NCI-H2029 treated with DMSO at 0.1 percent for 48 hours (cell line): Measurements from ENCODE around the gene SNED1.

Experiments used
- DNase-seq: peaks from one replicate; lab custom pipeline; 2025; lab: John Stamatoyannopoulos, UW

The SNED1 gene

DNA sequence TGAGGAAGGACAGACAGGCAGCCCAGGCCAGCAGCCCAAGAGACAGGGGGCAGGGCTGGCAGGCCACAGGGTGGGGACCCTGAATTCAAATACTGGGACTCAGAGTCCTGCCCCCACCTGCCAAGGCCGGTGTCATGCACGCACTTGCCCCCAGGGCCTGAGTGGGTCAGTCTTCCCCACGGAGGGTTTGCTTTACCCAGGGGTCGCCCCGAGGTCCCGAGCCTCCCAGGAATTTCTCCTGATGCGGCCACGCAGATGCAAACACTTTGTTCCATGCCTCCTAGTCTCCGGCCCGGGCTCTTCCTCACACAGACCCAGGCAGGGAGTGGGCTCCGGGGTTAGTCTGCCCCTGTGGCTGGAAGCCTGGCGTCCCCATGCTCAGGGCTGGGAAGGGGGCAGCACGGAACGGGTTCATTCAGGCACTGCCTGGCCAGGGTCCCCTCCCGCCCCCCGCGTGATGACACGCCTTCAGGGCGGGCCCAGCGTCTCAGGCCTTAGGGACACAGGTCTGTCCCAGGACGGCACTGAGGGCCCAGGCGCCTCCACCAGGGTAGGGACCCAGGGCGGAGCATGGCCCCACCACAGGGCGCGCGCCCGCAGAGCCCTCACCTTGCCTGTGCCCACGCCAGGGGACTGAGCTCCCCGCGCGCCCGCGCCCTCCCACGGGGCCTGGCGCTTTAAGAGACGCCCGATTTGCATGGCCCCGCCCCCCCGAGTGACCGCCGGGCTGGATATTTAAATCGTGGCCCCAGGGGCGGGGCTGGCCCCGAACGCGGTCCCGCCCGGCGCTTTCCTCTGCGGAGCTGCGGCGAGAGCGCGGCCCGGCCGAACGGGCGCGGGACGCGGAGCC is at the start of gene SNED1:
Gene SNED1 (plus strand): TSS at position 763 of the 850 bp plus-strand sequence. CDS start 220 bp downstream, outside the sequence.
- no peak for DNase-seq

- no peak for DNase-seq
Observed at GRCh38 chr2:240948905-240949790, 49.3 kb upstream of the SNED1 start.

DNA sequence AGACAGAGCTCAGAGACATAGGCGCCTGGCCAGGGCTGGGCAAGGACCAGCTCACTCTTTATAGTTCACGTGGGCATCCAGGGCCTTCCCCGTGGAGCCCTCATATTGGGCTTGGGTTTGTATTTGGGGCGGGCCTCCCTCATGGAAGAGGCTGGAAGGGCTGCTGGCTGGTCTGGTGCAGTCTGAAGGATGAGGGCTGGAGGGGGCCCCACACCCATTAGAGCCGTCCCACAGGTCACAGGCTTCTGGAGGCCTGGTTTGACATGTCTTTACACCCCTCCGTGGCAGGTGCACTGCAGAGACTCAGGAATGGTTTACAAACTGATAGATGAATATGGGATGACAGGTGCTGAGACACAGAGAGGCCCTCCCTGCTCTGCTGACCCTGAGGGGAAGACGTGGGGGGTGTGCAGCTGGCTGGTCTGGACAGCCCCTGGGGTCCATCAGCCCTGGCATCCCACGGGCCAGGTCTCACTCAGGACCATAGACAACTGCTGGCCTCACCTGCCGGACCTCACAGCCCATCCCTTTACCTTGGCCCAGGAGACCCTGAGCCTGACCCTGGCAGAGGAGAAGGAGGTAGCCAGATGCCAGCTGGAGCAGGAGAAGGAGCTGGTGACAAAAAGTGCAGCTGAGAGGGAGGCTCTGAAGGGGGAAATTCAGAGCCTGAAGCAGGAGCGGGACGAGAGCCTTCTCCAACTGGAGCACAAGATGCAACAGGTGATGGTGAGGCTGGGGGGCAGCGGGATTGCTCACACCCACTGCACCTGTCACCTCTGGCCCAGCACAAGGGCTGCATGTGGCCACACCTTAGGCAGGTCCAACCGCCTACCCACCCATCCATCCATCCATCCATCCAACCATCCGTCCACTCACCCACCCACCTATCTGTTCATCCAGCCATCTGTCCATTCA is 48.4 kb upstream of the SNED1 start:
- no peak for DNase-seq

GRCh38 chr2:240951045-240951594 is 47.3 kb upstream of the SNED1 start:
- DNase-seq: no peak

DNA sequence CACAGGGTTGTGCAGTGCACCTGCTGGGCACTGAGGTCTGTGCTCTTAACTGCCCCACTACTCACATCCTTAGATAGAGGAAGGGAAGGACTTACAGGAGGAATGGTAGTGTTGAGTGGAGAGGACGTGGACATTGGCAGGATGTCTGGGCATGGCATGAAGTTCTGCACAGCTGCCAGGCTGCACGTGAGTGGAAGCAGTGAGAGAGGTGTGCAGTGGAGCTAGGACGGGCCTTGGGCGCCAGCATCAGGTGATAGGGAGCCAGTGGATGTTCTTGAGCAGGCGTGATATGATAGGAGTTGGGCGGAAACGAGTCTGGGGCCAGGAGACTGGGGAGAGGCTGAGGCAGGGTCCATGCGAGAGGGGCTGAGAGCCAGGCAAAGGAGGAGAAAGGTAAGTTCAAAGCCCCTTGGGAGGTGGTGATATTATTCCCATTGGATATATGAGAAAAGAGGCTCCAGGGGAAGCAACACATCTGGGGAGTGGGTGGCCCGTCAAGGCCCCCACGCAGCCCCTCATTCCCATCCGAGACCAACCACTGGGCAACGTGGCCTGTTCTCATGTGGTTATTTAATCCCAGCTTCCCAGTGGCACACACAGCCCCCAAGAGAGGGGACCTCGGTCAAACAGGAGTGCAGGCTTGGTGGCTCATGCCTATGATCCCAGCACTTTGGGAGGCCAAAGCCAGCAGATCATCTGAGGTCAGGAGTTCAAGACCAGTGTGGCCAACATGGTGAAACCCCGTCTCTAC is 45.7 kb upstream of the SNED1 start:
- DNase-seq: no peak

- DNase-seq: no peak
Observed at GRCh38 chr2:240953426-240954410, 44.7 kb upstream of the SNED1 start.

DNA sequence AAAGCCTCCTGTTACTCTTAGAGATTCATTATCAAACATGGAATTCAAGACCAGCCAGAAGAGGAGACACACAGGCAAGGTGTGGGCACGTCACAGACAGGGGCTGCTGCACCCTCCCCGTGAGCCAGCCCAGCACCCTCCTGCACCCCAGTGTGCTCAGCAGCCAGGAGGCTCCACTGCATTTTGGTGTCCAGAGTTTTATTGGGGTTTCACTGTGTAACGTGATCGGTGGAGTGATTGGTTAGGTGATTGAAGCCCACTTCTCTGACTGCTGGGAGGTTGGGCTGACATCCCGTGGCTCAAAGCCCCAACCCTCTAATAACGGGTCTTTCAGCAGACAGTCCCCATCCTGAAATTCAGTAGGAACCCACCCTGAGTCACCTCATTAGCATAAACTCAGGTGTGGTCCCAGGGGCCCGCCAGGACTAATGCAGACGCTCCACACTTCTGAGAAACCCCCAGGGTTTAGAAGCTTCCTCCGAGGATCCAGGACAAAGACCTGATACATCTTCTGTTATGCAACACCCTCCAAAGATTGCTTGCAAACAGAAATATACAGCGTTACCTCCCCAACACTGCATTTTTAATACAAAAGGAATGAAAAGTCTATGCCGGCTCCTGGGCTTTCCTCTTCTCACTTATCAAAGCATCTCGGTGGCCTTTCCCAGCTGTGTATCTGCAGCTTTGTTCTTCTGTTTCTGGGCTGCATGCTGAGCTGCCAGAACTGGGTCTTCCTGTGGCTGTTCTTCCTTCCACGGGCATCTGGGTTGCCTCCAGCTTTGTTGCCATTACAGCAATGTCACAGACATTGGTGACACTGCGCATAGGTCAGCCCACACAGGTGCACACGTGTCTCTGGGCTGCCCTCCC is 43.7 kb upstream of the SNED1 start:
- no peak for DNase-seq

DNA sequence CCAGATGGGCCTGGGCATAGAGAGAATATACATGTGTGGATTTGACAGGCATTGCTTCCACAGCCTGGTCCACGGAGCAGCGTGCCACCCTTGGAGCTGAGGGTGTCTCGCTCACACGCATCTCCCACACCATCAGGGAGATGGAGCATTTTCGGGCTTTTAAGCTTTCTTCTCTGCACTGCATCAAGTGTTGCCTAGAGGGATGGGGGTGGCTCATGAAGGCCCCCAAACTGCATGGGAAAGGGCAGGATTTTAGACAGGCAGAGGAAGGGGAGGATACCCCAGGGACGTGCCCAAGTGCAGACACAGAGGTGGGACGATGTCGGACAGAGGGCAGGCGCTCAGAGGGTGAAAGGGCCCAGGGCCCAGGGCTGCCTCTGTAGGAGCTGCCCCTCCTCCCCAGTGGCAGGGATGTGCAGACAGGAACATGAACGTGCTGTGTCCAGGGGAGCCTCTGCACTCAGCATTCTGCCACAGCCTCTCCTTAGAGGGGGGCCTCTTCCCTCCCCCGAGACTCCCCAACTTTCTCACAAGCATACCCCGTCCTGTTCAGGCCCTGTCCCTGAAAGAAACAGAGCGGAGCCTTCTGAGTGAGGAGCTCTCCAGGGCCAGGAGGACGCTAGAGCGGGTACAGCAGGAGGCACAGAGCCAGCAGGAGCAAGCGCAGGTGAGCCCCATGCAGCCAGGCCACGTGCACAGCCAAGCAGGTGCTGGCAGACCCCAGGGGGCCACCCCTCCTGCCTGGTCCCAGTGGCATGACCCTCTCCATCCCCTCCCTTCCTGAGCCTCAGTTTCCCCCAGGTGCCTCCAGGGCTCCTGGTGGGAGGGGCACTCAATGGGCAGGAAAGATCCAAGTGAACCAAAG is 42.9 kb upstream of the SNED1 start:
- no peak for DNase-seq

GRCh38 chr2:240956171-240956934 is 42.1 kb upstream of the SNED1 start:
- DNase-seq: no peak

DNA sequence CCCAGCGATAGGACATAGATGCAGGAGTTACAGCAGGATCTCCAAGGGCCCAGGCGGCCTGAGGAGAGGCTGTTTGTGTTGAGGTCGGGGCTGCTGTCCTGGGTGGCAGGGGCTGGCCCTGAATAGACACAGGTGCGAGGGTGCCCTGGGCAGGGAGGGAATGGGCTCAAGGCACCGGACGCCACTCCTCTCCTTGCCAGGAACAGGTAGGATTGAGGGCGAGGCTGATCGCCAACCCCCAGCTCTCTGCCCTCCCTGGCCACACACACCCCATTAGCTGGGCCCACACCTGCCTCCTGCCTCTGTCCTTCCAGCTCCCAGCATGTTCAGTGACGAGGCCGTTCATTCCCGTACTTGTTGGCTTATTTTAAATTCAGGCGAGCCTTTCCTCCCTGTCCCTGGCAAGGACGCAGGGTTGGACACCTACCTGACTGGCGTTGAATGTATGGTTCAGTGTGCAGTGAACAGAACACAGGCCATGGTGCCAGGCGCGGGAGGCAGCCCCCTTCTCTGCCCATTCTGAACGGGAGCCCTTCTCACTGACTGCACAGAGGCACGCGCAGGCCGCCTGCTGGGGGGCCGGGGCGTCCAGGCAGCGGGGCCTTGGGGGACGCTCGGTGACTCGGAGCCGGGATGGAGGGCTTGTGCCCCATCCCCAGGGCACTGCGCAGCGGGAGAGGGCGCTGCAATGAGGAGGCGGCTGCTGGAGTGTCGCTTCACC is 41.3 kb upstream of the SNED1 start:
- no peak for DNase-seq

GRCh38 chr2:240957656-240958365 is 40.6 kb upstream of the SNED1 start:
- no peak for DNase-seq

DNA sequence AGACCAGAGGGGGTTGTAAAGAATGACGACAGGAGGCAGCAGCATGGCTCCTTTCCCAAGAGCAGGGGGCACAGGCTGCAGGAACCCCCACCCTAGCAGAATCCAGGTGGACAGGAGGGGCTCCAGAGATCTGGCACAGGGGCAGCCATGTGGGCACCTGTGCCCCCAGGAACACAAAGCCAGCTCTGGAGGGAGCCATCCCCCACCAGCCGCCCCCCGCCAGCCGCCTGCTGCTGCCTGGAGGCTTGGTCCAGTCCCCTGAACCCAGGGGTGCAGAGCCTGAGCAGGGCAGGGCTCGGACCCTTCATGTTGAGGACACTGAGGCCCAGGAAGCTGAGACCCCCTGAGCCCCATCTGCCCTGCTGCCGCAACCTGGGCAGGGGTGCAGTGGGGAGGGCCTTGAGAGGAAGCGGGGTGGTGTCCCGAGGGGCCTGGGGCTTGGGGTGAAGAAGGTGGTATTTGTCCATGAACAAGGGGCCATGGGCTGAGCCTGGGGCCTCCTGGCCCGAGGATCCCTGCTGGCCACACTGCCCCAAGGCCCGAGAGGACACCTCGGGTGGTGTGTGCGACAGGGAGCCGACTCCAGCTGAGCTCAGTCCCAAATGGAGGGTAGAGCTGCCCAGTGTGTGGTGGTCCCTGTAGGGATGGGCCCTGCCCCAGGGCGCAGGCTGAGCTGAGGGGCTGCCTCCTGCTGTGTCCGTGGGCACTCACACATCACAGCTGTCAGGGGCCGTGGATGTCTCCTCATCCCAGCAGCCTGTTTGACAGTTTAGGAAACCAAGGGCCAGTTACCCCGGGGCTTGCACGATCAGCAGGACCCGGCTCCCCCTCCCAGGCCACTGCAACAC is 39.8 kb upstream of the SNED1 start:
- DNase-seq: no peak

GRCh38 chr2:240959214-240959940 is 39.0 kb upstream of the SNED1 start:
- DNase-seq: no peak

DNA sequence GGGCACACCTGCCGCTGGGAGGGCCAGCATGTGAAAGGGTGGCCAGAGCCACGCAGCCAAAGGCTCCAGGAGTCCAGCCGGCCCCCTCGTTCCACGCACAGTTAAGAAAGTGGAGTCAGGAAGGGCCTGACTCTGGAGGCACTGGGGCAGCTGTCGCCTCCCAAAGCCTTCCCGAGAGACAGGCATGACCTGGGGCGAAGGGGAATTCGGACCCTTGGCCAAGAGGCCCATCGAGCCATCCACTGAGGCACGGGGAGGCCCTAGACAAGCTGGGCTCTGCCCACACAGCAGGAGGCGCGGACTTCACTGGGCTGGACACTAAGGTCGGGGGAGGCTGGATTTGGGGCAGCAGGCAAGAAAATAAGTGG is 38.5 kb upstream of the SNED1 start:
- no peak for DNase-seq
